OCI-LY1 (cell line): Measurements from ENCODE around the gene NUP107.

Source experiments
- H2AFZ ChIP-seq: fragments of 200-600 bp; sonication (generic), shearing (Covaris generic); 2 replicates; pipeline ENCODE4 v1.6.0; 2014; ENCODE audit warnings: antibody characterized with exemption, mild to moderate bottlenecking, low read length
- H3F3A ChIP-seq: fragments of 200-600 bp; sonication (generic), shearing (Covaris generic); 2 replicates; pipeline ENCODE4 v1.6.0; 2014; ENCODE audit warnings: mild to moderate bottlenecking, antibody characterized with exemption, low read length, moderate library complexity; ENCODE audit not compliant: insufficient read depth
- H3K27ac ChIP-seq: fragments of 200-600 bp; sonication (generic); 2 replicates; pipeline ENCODE4 v1.5.1; 2014; ENCODE audit warnings: low read length, mixed run types, mild to moderate bottlenecking, low read depth; ENCODE audit not compliant: poor library complexity, severe bottlenecking
- H3K27me3 ChIP-seq: fragments of 200-600 bp; sonication (generic); 2 replicates; pipeline ENCODE4 v1.6.0; 2014; ENCODE audit warnings: antibody characterized with exemption, mild to moderate bottlenecking, low read length, moderate library complexity; ENCODE audit not compliant: insufficient read depth
- H3K36me3 ChIP-seq: fragments of 200-600 bp; sonication (generic); 2 replicates; pipeline ENCODE4 v1.6.1; 2014; ENCODE audit warnings: mild to moderate bottlenecking, antibody characterized with exemption, low read length, moderate library complexity, mixed read lengths; ENCODE audit not compliant: insufficient read depth
- H3K4me1 ChIP-seq: fragments of 200-600 bp; sonication (generic); 2 replicates; pipeline ENCODE4 v1.5.1; 2014; ENCODE audit warnings: mild to moderate bottlenecking, low read length, moderate library complexity; ENCODE audit not compliant: insufficient read depth, severe bottlenecking
- H3K4me2 ChIP-seq: fragments of 200-600 bp; sonication (generic), shearing (Covaris generic); 2 replicates; pipeline ENCODE4 v1.6.1; 2014; ENCODE audit warnings: low read length
- H3K4me3 ChIP-seq: fragments of 200-600 bp; sonication (generic); 2 replicates; pipeline ENCODE4 v1.5.1; 2014; ENCODE audit warnings: low read length, low read depth, mild to moderate bottlenecking, mixed read lengths; ENCODE audit not compliant: poor library complexity, severe bottlenecking
- H3K79me2 ChIP-seq: fragments of 200-600 bp; shearing (Covaris generic); 2 replicates; pipeline ENCODE4 v1.6.1; 2016; ENCODE audit warnings: mixed run types, low read length, mixed read lengths; ENCODE audit not compliant: insufficient read depth
- H3K9ac ChIP-seq: fragments of 200-600 bp; sonication (generic), shearing (Covaris generic); 2 replicates; pipeline ENCODE4 v1.6.1; 2014; ENCODE audit warnings: mild to moderate bottlenecking, low read length, mixed read lengths
- H3K9me2 ChIP-seq: fragments of 200-600 bp; sonication (generic), shearing (Covaris generic); 2 replicates; pipeline ENCODE4 v1.6.1; 2014; ENCODE audit warnings: low read depth, mild to moderate bottlenecking, low read length, mixed read lengths
- H3K9me3 ChIP-seq: fragments of 200-600 bp; shearing (Covaris generic); 2 replicates; pipeline ENCODE4 v1.6.1; 2014; ENCODE audit warnings: low read length, mixed read lengths
- H4K20me1 ChIP-seq: fragments of 200-600 bp; sonication (generic), shearing (Covaris generic); 2 replicates; pipeline ENCODE4 v1.6.0; 2016; ENCODE audit warnings: mild to moderate bottlenecking, low read length; ENCODE audit not compliant: insufficient read depth
- CTCF ChIP-seq: fragments of 200-600 bp; sonication (generic), shearing (Covaris generic); IDR thresholded peaks from 2 replicates; pipeline ENCODE4 v1.5.1; 2017; ENCODE audit warnings: mild to moderate bottlenecking, antibody characterized with exemption, low read length, moderate library complexity, mixed read lengths
- EZH2 ChIP-seq: fragments of 200-600 bp; sonication (generic), shearing (Covaris generic); IDR thresholded peaks from 2 replicates; pipeline ENCODE4 v1.8.0; 2017; ENCODE audit warnings: borderline replicate concordance, mixed run types, mild to moderate bottlenecking, antibody characterized with exemption, low read length, moderate library complexity, mixed read lengths

Gene NUP107

GRCh38 chr12:68739891-68740290 is 53.1 kb downstream of the NUP107 start:
- Histone ChIP-seq H3K9ac (no peak overlapping the region), H3K9me2 (no peaks in the 10 kb centered on the region), H4K20me1 (no peaks in the 10 kb centered on the region), H3K36me3 (peaks cover 53% of the 10 kb centered on the region), H3K4me1 (peaks cover 3% of the 10 kb centered on the region), H2AFZ (no peak overlapping the region), H3K4me2 (no peak overlapping the region), H3K27ac (no peak overlapping the region), H3K79me2 (no peaks in the 10 kb centered on the region), H3K4me3 (no peak overlapping the region), H3F3A (no peaks in the 10 kb centered on the region), H3K9me3 (no peaks in the 10 kb centered on the region), H3K27me3 (no peaks in the 10 kb centered on the region)
- TF ChIP-seq EZH2 (no peak), CTCF (no peak)

- Histone ChIP-seq H3K4me1 (peaks cover 24% of the 10 kb centered on the region), H3K9me2 (no peaks in the 10 kb centered on the region), H3K27ac (peak overlapping the region; percentile 8), H3K9ac (no peak overlapping the region), H3K27me3 (no peaks in the 10 kb centered on the region), H3K9me3 (no peaks in the 10 kb centered on the region), H3K36me3 (peaks cover 29% of the 10 kb centered on the region; the same call in 1 of the 2 replicates), H3K79me2 (peaks cover 19% of the 10 kb centered on the region), H2AFZ (no peak overlapping the region), H3F3A (no peaks in the 10 kb centered on the region), H3K4me2 (no peak overlapping the region), H4K20me1 (no peaks in the 10 kb centered on the region), H3K4me3 (no peak overlapping the region)
- TF ChIP-seq EZH2 (no peak), CTCF (no peak)
These were observed 56.6 kb downstream of the NUP107 start for GRCh38 chr12:68743356-68743755.

GRCh38 chr12:68745376-68745903 is 58.7 kb downstream of the NUP107 start:
- peak overlapping the region; percentile 81 for H3K4me3 ChIP-seq
- H3K4me1 ChIP-seq = peaks cover 45% of the 10 kb centered on the region
- H3K36me3 ChIP-seq = peaks cover 26% of the 10 kb centered on the region; the same call in 1 of the 2 replicates

More at GRCh38 chr12:68745376-68745903, 58.7 kb downstream of the NUP107 start:
- H3K4me2 ChIP-seq = peak overlapping the region; percentile 86
- H2AFZ ChIP-seq = peak overlapping the region; percentile 37
- peak overlapping the region; percentile 75 for H3K9ac ChIP-seq
- H4K20me1 ChIP-seq = no peaks in the 10 kb centered on the region
- TF ChIP-seq CTCF = no peak
- TF ChIP-seq EZH2 = no peak
- peaks cover 25% of the 10 kb centered on the region for H3K79me2 ChIP-seq
- peak overlapping the region; percentile 83 for H3K27ac ChIP-seq
- no peaks in the 10 kb centered on the region for H3F3A ChIP-seq
- H3K9me3 ChIP-seq = no peaks in the 10 kb centered on the region
- no peaks in the 10 kb centered on the region for H3K9me2 ChIP-seq
- H3K27me3 ChIP-seq = no peaks in the 10 kb centered on the region
